22Rv1 (cell line): ENCODE measurements around the gene ZGLP1.

ENCODE experiments used
- H3K27ac ChIP-seq: fragments of 450-650 bp; 2 replicates; pipeline ENCODE4 v1.5.1; 2017
- ZFX ChIP-seq: fragments of 450-650 bp; IDR thresholded peaks from 2 replicates; pipeline ENCODE4 v1.6.1; 2017; ENCODE audit warnings: antibody characterized with exemption, borderline replicate concordance
- TF ChIP-seq, protein P1 (sequence below): fragments of 450-650 bp; IDR thresholded peaks from 2 replicates; pipeline ENCODE4 v1.5.1; 2017; ENCODE audit warnings: mild to moderate bottlenecking

The ZGLP1 gene

GRCh38 chr19:10268071-10268470, 41.5 kb downstream of the ZGLP1 start:
- no peak overlapping the region for H3K27ac ChIP-seq
- no peak for TF ChIP-seq ZFX
- TF ChIP-seq, protein P1, sequence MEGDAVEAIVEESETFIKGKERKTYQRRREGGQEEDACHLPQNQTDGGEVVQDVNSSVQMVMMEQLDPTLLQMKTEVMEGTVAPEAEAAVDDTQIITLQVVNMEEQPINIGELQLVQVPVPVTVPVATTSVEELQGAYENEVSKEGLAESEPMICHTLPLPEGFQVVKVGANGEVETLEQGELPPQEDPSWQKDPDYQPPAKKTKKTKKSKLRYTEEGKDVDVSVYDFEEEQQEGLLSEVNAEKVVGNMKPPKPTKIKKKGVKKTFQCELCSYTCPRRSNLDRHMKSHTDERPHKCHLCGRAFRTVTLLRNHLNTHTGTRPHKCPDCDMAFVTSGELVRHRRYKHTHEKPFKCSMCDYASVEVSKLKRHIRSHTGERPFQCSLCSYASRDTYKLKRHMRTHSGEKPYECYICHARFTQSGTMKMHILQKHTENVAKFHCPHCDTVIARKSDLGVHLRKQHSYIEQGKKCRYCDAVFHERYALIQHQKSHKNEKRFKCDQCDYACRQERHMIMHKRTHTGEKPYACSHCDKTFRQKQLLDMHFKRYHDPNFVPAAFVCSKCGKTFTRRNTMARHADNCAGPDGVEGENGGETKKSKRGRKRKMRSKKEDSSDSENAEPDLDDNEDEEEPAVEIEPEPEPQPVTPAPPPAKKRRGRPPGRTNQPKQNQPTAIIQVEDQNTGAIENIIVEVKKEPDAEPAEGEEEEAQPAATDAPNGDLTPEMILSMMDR: no peak

GRCh38 chr19:10266706-10267105, 42.9 kb downstream of the ZGLP1 start:
- TF ChIP-seq, protein P1: no peak
- TF ChIP-seq ZFX: no peak

GRCh38 chr19:10262771-10263170, 46.8 kb downstream of the ZGLP1 start:
- H3K27ac ChIP-seq: no peak overlapping the region
- no peak for TF ChIP-seq ZFX
- TF ChIP-seq, protein P1: no peak

More at GRCh38 chr19:10266706-10267105, 42.9 kb downstream of the ZGLP1 start:
- no peak overlapping the region for H3K27ac ChIP-seq

- no peak for TF ChIP-seq ZFX
- TF ChIP-seq, protein P1: no peak
- no peak overlapping the region for H3K27ac ChIP-seq
Observed at GRCh38 chr19:10260141-10260584, 49.5 kb downstream of the ZGLP1 start.

DNA sequence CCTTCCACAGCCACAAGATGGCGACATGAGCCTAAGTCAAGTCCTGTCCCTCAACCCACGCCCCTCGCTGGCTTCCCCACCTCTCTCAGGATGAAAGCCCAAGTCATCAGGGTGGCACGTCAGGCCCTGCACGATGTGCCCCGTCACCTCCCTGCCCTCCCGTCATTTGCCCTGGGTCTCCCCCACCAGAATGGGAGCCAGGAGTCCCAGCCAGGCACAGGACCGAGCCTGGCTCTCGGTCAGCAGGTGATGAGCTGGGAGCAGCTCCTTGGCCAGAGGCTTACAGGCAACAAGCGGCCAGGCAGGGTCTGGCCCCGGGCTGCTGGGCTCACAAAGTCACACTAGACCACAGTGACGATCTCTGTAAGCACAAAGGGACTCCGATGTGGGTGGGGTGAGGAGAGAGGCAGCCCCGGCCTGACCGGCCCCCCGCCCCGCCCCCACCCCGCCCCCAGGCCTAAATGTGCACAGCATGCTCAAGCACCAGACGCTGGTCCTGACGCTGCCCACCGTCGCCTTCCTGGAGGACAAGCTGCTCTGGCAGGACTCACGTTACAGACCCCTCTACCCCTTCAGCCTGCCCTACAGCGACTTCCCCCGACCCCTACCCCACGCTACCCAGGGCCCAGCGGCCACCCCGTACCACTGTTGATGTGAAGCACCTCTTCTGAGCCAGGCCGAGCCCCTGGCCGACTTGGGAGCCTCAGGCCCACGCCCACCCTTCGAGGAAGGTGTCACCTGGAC, 50.3 kb downstream of the ZGLP1 start:
- no peak overlapping the region for H3K27ac ChIP-seq
- TF ChIP-seq, protein P1: peak; percentile 85
- TF ChIP-seq ZFX: no peak

DNA sequence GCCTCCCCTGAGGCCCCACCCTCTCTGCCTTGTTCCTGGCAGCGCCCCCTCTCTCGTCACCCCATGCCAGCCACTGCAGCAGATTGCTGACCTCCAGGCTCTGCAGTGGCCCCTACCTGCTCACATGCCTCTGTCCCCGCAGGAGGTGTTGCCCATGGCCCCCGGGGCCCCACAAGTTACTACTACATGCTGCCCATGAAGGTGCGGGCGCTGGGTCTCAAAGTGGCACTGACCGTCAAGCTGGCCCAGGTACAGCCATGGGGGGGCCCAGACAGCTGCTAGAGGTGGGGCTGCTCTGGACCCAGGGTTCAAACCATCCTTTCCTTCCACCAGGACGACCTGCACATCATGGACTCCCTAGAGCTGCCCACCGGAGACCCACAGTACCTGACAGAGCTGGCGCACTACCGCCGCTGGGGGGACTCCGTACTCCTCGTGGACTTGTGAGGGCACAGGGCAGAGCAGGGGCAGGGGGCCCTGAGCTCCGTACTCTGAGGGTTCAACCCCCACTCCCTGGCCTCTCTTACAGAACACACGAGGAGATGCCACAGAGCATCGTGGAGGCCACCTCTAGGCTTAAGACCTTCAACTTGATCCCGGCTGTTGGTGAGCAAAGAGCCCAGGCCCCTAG, 51.4 kb downstream of the ZGLP1 start:
- H3K27ac ChIP-seq: no peak overlapping the region
- TF ChIP-seq, protein P1: no peak
- TF ChIP-seq ZFX: no peak

- no peak overlapping the region for H3K27ac ChIP-seq
- no peak for TF ChIP-seq ZFX
- TF ChIP-seq, protein P1: no peak
Observed at GRCh38 chr19:10256970-10257615, 52.5 kb downstream of the ZGLP1 start.
